Tibial nerve (tissue), 3 donors: ENCODE results near the gene CLNK.

Experiments
- CTCF ChIP-seq, 5 experiments: fragments of 200-600 bp in 3 of 5; fragments of 450-650 bp in 2 of 5; sonication (generic) in 3 of 5; IDR thresholded peaks; one replicate each; pipeline ENCODE4 v1.5.1; 2016 to 2019; ENCODE audit warnings: antibody characterized with exemption in 5 of 5, mild to moderate bottlenecking in 3 of 5, moderate library complexity in 2 of 5
- POLR2A ChIP-seq, 2 donors: fragments of 450-650 bp; IDR thresholded peaks; one replicate each; pipeline ENCODE4 v1.6.1; 2017; ENCODE audit warnings: antibody characterized with exemption in 2 of 2, mild to moderate bottlenecking in 2 of 2, moderate library complexity in 2 of 2

- TF ChIP-seq CTCF (IDR thresholded peaks at IDR 0.05) (no peak), POLR2A (IDR thresholded peaks at IDR 0.05) (no peak)
Measured at GRCh38 chr4:10703766-10704429, 19.3 kb upstream of the CLNK start.
